H9 (cell line): ENCODE data around the gene FZD10. TPM values are rescaled to one million over a fixed set of nuclear protein-coding genes. Genes with fewer than 3 reads are reported as not detected.

Experiments used
- DNase-seq: peaks from one replicate; pipeline ENCODE4 v3.0.0-alpha.2; 2017
- H2AFZ ChIP-seq: one replicate; pipeline ENCODE4 v1.6.1; 2013; ENCODE audit warnings: mild to moderate bottlenecking, low read length, control low read depth, moderate library complexity
- H2AK5ac ChIP-seq: 2 replicates; pipeline ENCODE4 v1.6.1; 2013; ENCODE audit warnings: low read length, control low read depth, mixed read lengths; ENCODE audit not compliant: insufficient read length
- H2BK120ac ChIP-seq: one replicate; pipeline ENCODE4 v1.6.1; 2013; ENCODE audit warnings: low read depth, mild to moderate bottlenecking, low read length, control low read depth, inconsistent platforms; ENCODE audit not compliant: poor library complexity, severe bottlenecking
- H2BK12ac ChIP-seq: 2 replicates; pipeline ENCODE4 v1.6.1; 2013; ENCODE audit warnings: low read length, control low read depth, mixed read lengths, low read depth; ENCODE audit not compliant: insufficient read length
- H2BK15ac ChIP-seq: 2 replicates; pipeline ENCODE4 v1.6.1; 2013; ENCODE audit warnings: low read depth, low read length, control low read depth
- H2BK20ac ChIP-seq: one replicate; pipeline ENCODE4 v1.6.1; 2013; ENCODE audit warnings: low read depth, mild to moderate bottlenecking, low read length, control low read depth, inconsistent platforms; ENCODE audit not compliant: poor library complexity, severe bottlenecking
- H2BK5ac ChIP-seq: 2 replicates; pipeline ENCODE4 v1.6.1; 2013; ENCODE audit warnings: low read length, control low read depth, mixed read lengths; ENCODE audit not compliant: insufficient read length
- H3K14ac ChIP-seq: 2 replicates; pipeline ENCODE4 v1.6.1; 2013; ENCODE audit warnings: low read length, control low read depth; ENCODE audit not compliant: insufficient read depth
- H3K18ac ChIP-seq: 2 replicates; pipeline ENCODE4 v1.6.1; 2013; ENCODE audit warnings: low read depth, mild to moderate bottlenecking, mixed read lengths, low read length, control low read depth; ENCODE audit not compliant: insufficient read length
- H3K23ac ChIP-seq: 2 replicates; pipeline ENCODE4 v1.6.1; 2013; ENCODE audit warnings: low read length, control low read depth, mixed read lengths, low read depth; ENCODE audit not compliant: insufficient read length
- H3K23me2 ChIP-seq: 2 replicates; pipeline ENCODE4 v1.6.1; 2013; ENCODE audit warnings: low read depth, mild to moderate bottlenecking, mixed read lengths, low read length, control low read depth; ENCODE audit not compliant: insufficient read length, poor library complexity, severe bottlenecking
- H3K27ac ChIP-seq: 2 replicates; pipeline ENCODE4 v1.5.1; 2013; ENCODE audit warnings: low read length, control low read depth, mixed read lengths, low read depth; ENCODE audit not compliant: insufficient read length
- H3K27me3 ChIP-seq: 2 replicates; pipeline ENCODE4 v1.6.1; 2013; ENCODE audit warnings: low read length, control low read depth, inconsistent platforms; ENCODE audit not compliant: insufficient read depth
- H3K4ac ChIP-seq: 2 replicates; pipeline ENCODE4 v1.6.1; 2013; ENCODE audit warnings: low read depth, mild to moderate bottlenecking, control low read depth, inconsistent platforms, low read length, moderate library complexity
- H3K4me1 ChIP-seq: 2 replicates; pipeline ENCODE4 v1.6.1; 2013; ENCODE audit warnings: low read length, control low read depth, inconsistent platforms; ENCODE audit not compliant: insufficient read depth
- H3K4me2 ChIP-seq: 2 replicates; pipeline ENCODE4 v1.6.1; 2013; ENCODE audit warnings: low read length, control low read depth, mixed read lengths; ENCODE audit not compliant: insufficient read length, insufficient read depth
- H3K56ac ChIP-seq: 2 replicates; pipeline ENCODE4 v1.6.1; 2013; ENCODE audit warnings: low read depth, mild to moderate bottlenecking, mixed read lengths, low read length, control low read depth; ENCODE audit not compliant: insufficient read length
- H3K79me1 ChIP-seq: 2 replicates; pipeline ENCODE4 v1.6.1; 2013; ENCODE audit warnings: low read depth, mild to moderate bottlenecking, moderate library complexity, low read length, control low read depth, inconsistent platforms; ENCODE audit not compliant: insufficient read depth, poor library complexity, severe bottlenecking
- H3K79me2 ChIP-seq: 2 replicates; pipeline ENCODE4 v1.6.1; 2013; ENCODE audit warnings: low read length, control low read depth, inconsistent platforms; ENCODE audit not compliant: insufficient read depth
- H3K9ac ChIP-seq: 2 replicates; pipeline ENCODE4 v1.6.1; 2013; ENCODE audit warnings: low read length, control low read depth, mixed read lengths; ENCODE audit not compliant: insufficient read length; ENCODE audit errors: extremely low read depth
- H3K9me3 ChIP-seq: one replicate; pipeline ENCODE4 v1.6.1; 2013; ENCODE audit warnings: low read depth, low read length, inconsistent platforms; ENCODE audit not compliant: control insufficient read depth
- H3T11ph ChIP-seq: one replicate; pipeline ENCODE4 v1.6.1; 2013; ENCODE audit warnings: mild to moderate bottlenecking, low read length, control low read depth, inconsistent platforms
- H4K20me1 ChIP-seq: one replicate; pipeline ENCODE4 v1.6.1; 2013; ENCODE audit not compliant: control insufficient read depth, insufficient read length, insufficient read depth
- H4K5ac ChIP-seq: 2 replicates; pipeline ENCODE4 v1.6.1; 2013; ENCODE audit warnings: low read depth, mild to moderate bottlenecking, mixed read lengths, low read length, control low read depth; ENCODE audit not compliant: insufficient read length
- H4K8ac ChIP-seq: replicated peaks from 2 replicates; pipeline ENCODE4 v1.6.1; 2013; ENCODE audit warnings: low read length, control low read depth, mixed read lengths, low read depth; ENCODE audit not compliant: insufficient read length
- H4K91ac ChIP-seq: 2 replicates; pipeline ENCODE4 v1.6.1; 2013; ENCODE audit warnings: low read depth, mild to moderate bottlenecking, moderate library complexity, mixed read lengths, low read length, control low read depth; ENCODE audit not compliant: insufficient read length
- H3K27ac Mint-ChIP-seq, 3 experiments: 2 replicates in 2 of 3; 3 replicates in 1 of 3; pipeline ENCODE4 v1.8.0; 2020 to 2021; ENCODE audit warnings: mixed read lengths in 3 of 3, mild to moderate bottlenecking in 1 of 3, moderate library complexity in 1 of 3
- H3K27me3 Mint-ChIP-seq: 2 replicates; pipeline ENCODE4 v1.8.0; 2021; ENCODE audit warnings: low read depth, mild to moderate bottlenecking, moderate library complexity, mixed read lengths
- H3K36me3 Mint-ChIP-seq, 3 experiments: 2 replicates in 2 of 3; 3 replicates in 1 of 3; pipeline ENCODE4 v1.8.0; 2020 to 2021; ENCODE audit warnings: low read depth in 3 of 3, mixed read lengths in 3 of 3; ENCODE audit not compliant: insufficient read depth in 1 of 3
- H3K4me1 Mint-ChIP-seq, 2 experiments: 2 replicates each; pipeline ENCODE4 v1.8.0; 2020; ENCODE audit warnings: mixed read lengths in 2 of 2
- H3K4me3 Mint-ChIP-seq, 2 experiments: 2 replicates in 1 of 2; 3 replicates in 1 of 2; pipeline ENCODE4 v1.8.0; 2020 to 2021; ENCODE audit warnings: mild to moderate bottlenecking in 2 of 2, mixed read lengths in 2 of 2, moderate library complexity in 1 of 2
- H3K9me3 Mint-ChIP-seq, 2 experiments: 2 replicates in 1 of 2; 3 replicates in 1 of 2; pipeline ENCODE4 v1.8.0; 2020; ENCODE audit warnings: mild to moderate bottlenecking in 2 of 2, mixed read lengths in 2 of 2, moderate library complexity in 1 of 2
- WGBS: extraction: QIAGEN DNeasy Blood & Tissue Kit; methylation state at CpG from one replicate; pipeline ENCODE4 v1.1.7; 2013; ENCODE audit warnings: missing lambda C conversion rate, low lambda C conversion rate, mixed read lengths; ENCODE audit not compliant: insufficient read length; ENCODE audit errors: extremely low coverage; 5-methylcytosine and 5-hydroxymethylcytosine counted together
- total RNA-seq: library from RNA; stranded (reverse); gene quantifications from 2 replicates; pipeline ENCODE4 v1.2.1, GENCODE V29; 2021
- TF ChIP-seq, protein P1 (sequence below): fragments of 200-600 bp; sonication (generic); conservative IDR thresholded peaks from 3 replicates; pipeline ENCODE4 v1.8.0; 2021; ENCODE audit warnings: antibody characterized with exemption, mild to moderate bottlenecking

FZD10 gene
- total RNA-seq, 1 experiment from 2014 or later = 1.0 TPM

DNA sequence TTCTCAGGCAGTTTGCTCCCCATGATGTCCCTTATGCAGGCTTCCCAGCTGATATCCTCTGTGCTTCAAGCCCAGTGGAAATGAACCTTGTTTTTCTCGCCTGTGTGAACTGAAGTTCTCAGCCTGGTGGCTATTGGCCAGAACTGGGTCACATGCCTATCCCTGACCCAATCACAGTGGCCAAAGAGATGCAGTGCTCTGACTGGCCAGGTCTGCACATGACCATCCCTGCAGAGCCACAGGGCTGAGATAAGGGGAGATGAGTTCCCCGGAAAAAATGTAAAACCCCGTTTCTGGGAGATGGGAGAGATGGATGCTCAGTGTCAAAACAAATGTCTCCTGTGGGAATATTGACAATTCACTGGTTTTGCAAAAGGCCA lies 34.7 kb upstream of the FZD10 start:
- Histone ChIP-seq H3K4me2 (no peak overlapping the region), H3K27me3 (no peaks in the 10 kb centered on the region; the same call in 1 of the 2 replicates), H3K9me3 (no peaks in the 10 kb centered on the region), H2BK5ac (no peak overlapping the region), H2BK12ac (no peak overlapping the region), H4K5ac (no peak overlapping the region), H2BK20ac (no peak overlapping the region), H3K14ac (no peak overlapping the region), H3K23me2 (no peaks in the 10 kb centered on the region), H3K79me1 (no peaks in the 10 kb centered on the region), H2AK5ac (no peak overlapping the region), H3K18ac (no peak overlapping the region), H3K9ac (no peak overlapping the region), H4K91ac (no peak overlapping the region), H3K23ac (no peak overlapping the region), H2BK15ac (no peak overlapping the region), H3K56ac (no peak overlapping the region), H3K4me1 (no peaks in the 10 kb centered on the region), H3T11ph (no peak overlapping the region), H3K4ac (no peak overlapping the region), H2BK120ac (no peak overlapping the region), H4K8ac (no peak overlapping the region), H3K79me2 (no peaks in the 10 kb centered on the region), H4K20me1 (no peaks in the 10 kb centered on the region), H3K27ac (no peak overlapping the region), H2AFZ (no peak overlapping the region)
- TF ChIP-seq, protein P1, sequence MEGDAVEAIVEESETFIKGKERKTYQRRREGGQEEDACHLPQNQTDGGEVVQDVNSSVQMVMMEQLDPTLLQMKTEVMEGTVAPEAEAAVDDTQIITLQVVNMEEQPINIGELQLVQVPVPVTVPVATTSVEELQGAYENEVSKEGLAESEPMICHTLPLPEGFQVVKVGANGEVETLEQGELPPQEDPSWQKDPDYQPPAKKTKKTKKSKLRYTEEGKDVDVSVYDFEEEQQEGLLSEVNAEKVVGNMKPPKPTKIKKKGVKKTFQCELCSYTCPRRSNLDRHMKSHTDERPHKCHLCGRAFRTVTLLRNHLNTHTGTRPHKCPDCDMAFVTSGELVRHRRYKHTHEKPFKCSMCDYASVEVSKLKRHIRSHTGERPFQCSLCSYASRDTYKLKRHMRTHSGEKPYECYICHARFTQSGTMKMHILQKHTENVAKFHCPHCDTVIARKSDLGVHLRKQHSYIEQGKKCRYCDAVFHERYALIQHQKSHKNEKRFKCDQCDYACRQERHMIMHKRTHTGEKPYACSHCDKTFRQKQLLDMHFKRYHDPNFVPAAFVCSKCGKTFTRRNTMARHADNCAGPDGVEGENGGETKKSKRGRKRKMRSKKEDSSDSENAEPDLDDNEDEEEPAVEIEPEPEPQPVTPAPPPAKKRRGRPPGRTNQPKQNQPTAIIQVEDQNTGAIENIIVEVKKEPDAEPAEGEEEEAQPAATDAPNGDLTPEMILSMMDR = no peak
- H3K9me3 Mint-ChIP-seq = no peaks in the 10 kb centered on the region
- H3K27me3 Mint-ChIP-seq = peaks cover 76% of the 10 kb centered on the region
- peaks cover 7 to 11% of the 10 kb centered on the region in 2 experiments; a peak in 2 of 4 replicates for H3K4me1 Mint-ChIP-seq
- no peaks in the 10 kb centered on the region for H3K36me3 Mint-ChIP-seq
- no peak overlapping the region for H3K4me3 Mint-ChIP-seq
- no peak for DNase-seq
- no peak overlapping the region for H3K27ac Mint-ChIP-seq
- no CpG with 5 or more reads among the region's 3 CpGs for WGBS
